DND-41 (cell line): ENCODE measurements around the gene SMG6.

Experiments used
- ATAC-seq: fragments of 200-7000 bp; cut with Tn5 transposase; 3 replicates; pipeline ENCODE4 v1.9.1; 2021; ENCODE audit warnings: low read depth; ENCODE audit not compliant: insufficient read depth
- DNase-seq: peaks from one replicate; pipeline ENCODE4 v3.0.0-alpha.2; 2020
- H2AFZ ChIP-seq: 2 replicates; pipeline ENCODE4 v1.6.0; 2012; ENCODE audit warnings: low read depth, low read length
- H3K27ac ChIP-seq: 2 replicates; pipeline ENCODE4 v1.5.1; 2012; ENCODE audit warnings: low read length, inconsistent platforms
- H3K27me3 ChIP-seq: fragments of 200-600 bp; sonication (generic); 2 replicates; pipeline ENCODE4 v1.6.0; 2012; ENCODE audit warnings: low read length, mild to moderate bottlenecking, inconsistent platforms; ENCODE audit not compliant: insufficient read depth, poor library complexity
- H3K36me3 ChIP-seq: 2 replicates; pipeline ENCODE4 v1.5.1; 2012; ENCODE audit warnings: low read length, inconsistent platforms; ENCODE audit not compliant: insufficient read depth
- H3K4me1 ChIP-seq: 2 replicates; pipeline ENCODE4 v1.5.1; 2012; ENCODE audit warnings: mild to moderate bottlenecking, low read length; ENCODE audit not compliant: insufficient read depth
- H3K4me2 ChIP-seq: 2 replicates; pipeline ENCODE4 v1.6.0; 2012; ENCODE audit warnings: mild to moderate bottlenecking, moderate library complexity, low read length, inconsistent platforms; ENCODE audit not compliant: insufficient read depth
- H3K4me3 ChIP-seq, 2 experiments: fragments of 200-600 bp in 1 of 2; shearing (Covaris generic) in 1 of 2; 2 replicates each; pipeline ENCODE4 v1.5.1; 2012 to 2016; ENCODE audit warnings: inconsistent platforms in 2 of 2, low read length in 2 of 2, mild to moderate bottlenecking in 2 of 2, low read depth in 1 of 2, moderate library complexity in 1 of 2
- H3K79me2 ChIP-seq: 2 replicates; pipeline ENCODE4 v1.6.0; 2012; ENCODE audit warnings: low read length, inconsistent platforms; ENCODE audit not compliant: insufficient read depth
- H3K9ac ChIP-seq: 2 replicates; pipeline ENCODE4 v1.6.0; 2012; ENCODE audit warnings: low read depth, mild to moderate bottlenecking, inconsistent platforms, low read length, moderate library complexity
- H3K9me3 ChIP-seq: 2 replicates; pipeline ENCODE4 v1.5.1; 2012; ENCODE audit warnings: low read length, moderate library complexity, mild to moderate bottlenecking, inconsistent platforms; ENCODE audit not compliant: insufficient read depth, severe bottlenecking
- H4K20me1 ChIP-seq: 2 replicates; pipeline ENCODE4 v1.6.0; 2012; ENCODE audit warnings: low read length; ENCODE audit not compliant: insufficient read depth
- EZH2 ChIP-seq: IDR thresholded peaks from 3 replicates; pipeline ENCODE4 v1.6.1; 2012; ENCODE audit warnings: borderline replicate concordance, low read depth, mild to moderate bottlenecking, moderate library complexity, low read length, inconsistent platforms; ENCODE audit not compliant: severe bottlenecking
- TF ChIP-seq, protein P1 (sequence below): IDR thresholded peaks from 2 replicates; pipeline ENCODE4 v1.5.1; 2012; ENCODE audit warnings: borderline replicate concordance, low read length, moderate library complexity, mild to moderate bottlenecking; ENCODE audit not compliant: poor library complexity, severe bottlenecking; ENCODE audit errors: extremely low read depth

Gene SMG6

GRCh38 chr17:2251098-2251497 is 52.5 kb downstream of the SMG6 start:
- Histone ChIP-seq H2AFZ (no peak overlapping the region), H3K79me2 (peaks cover under 1% of the 10 kb centered on the region; the same call in 1 of the 2 replicates), H3K4me2 (no peak overlapping the region), H3K4me3 (no peak overlapping the region), H4K20me1 (no peaks in the 10 kb centered on the region), H3K9me3 (no peaks in the 10 kb centered on the region), H3K4me1 (no peaks in the 10 kb centered on the region), H3K36me3 (peaks cover 45% of the 10 kb centered on the region), H3K9ac (no peak overlapping the region), H3K27ac (no peak overlapping the region), H3K27me3 (no peaks in the 10 kb centered on the region)
- ATAC-seq (no peak), DNase-seq (no peak)
- TF ChIP-seq, protein P1, sequence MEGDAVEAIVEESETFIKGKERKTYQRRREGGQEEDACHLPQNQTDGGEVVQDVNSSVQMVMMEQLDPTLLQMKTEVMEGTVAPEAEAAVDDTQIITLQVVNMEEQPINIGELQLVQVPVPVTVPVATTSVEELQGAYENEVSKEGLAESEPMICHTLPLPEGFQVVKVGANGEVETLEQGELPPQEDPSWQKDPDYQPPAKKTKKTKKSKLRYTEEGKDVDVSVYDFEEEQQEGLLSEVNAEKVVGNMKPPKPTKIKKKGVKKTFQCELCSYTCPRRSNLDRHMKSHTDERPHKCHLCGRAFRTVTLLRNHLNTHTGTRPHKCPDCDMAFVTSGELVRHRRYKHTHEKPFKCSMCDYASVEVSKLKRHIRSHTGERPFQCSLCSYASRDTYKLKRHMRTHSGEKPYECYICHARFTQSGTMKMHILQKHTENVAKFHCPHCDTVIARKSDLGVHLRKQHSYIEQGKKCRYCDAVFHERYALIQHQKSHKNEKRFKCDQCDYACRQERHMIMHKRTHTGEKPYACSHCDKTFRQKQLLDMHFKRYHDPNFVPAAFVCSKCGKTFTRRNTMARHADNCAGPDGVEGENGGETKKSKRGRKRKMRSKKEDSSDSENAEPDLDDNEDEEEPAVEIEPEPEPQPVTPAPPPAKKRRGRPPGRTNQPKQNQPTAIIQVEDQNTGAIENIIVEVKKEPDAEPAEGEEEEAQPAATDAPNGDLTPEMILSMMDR: no peak
- no peak for TF ChIP-seq EZH2

DNA sequence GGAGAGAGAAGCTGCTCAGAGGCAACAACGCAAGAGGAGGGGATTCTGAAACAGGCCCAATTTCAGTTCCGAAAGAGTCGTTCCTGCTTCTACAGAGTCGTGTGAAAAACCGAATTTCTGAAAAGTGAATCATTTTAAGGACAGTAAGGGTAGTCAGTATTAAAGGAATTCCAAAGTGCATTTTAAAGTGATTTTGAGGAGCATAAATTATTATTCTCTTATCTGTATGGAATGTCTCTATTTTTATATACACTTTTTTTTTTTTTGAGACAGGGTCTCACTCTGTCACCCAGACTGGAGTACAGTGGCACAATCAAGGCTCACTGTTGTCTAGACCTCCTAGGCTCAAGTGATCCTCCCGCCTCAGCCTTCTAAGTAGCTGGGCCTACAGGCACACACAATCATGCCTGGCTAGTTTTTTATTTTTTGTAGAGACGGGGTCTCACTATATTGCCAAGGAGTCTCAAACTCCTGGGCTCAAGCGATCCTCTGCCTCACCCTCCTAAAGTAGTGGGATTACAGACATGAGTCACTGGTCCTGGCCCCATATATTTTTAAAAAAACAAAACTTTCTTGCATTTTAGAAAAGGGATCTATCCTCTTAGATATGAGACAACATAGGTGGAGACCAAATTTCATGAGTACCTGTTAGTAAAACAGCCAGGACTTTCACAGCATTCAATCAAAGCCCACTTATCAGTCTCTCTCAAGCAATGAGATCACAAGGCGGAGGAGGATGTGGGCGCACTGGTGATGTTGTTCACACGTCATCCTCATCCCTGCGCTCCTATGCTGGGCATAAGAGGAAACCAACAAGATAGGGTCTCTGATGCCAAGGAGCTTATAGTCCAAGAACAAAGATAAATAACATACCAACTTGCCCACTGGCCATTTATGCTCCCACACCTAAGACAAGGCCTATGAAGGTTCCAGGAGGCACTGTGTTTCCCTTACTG is 53.2 kb downstream of the SMG6 start:
- H4K20me1 ChIP-seq: no peaks in the 10 kb centered on the region
- no peak overlapping the region for H2AFZ ChIP-seq
- H3K9me3 ChIP-seq: no peaks in the 10 kb centered on the region
- no peak overlapping the region for H3K27ac ChIP-seq
- ATAC-seq (no peak), DNase-seq (no peak)
- no peak overlapping the region for H3K4me2 ChIP-seq
- peaks cover 45% of the 10 kb centered on the region for H3K36me3 ChIP-seq
- no peak overlapping the region for H3K9ac ChIP-seq
- H3K4me3 ChIP-seq: no peak overlapping the region
- H3K79me2 ChIP-seq: no peaks in the 10 kb centered on the region; the same call in 1 of the 2 replicates
- TF ChIP-seq EZH2: no peak
- TF ChIP-seq, protein P1: no peak
- no peaks in the 10 kb centered on the region for H3K27me3 ChIP-seq
- H3K4me1 ChIP-seq: no peaks in the 10 kb centered on the region

GRCh38 chr17:2247005-2247404 is 56.6 kb downstream of the SMG6 start:
- Histone ChIP-seq H3K27ac (no peak overlapping the region), H3K9me3 (no peaks in the 10 kb centered on the region), H3K27me3 (no peaks in the 10 kb centered on the region), H3K4me1 (no peaks in the 10 kb centered on the region), H3K4me3 (no peak overlapping the region), H4K20me1 (peaks cover 2% of the 10 kb centered on the region; the same call in 1 of the 2 replicates), H3K36me3 (peaks cover 55% of the 10 kb centered on the region), H3K4me2 (no peak overlapping the region), H3K9ac (no peak overlapping the region), H3K79me2 (peaks cover 2% of the 10 kb centered on the region; the same call in 1 of the 2 replicates), H2AFZ (no peak overlapping the region)
- TF ChIP-seq EZH2: no peak
- TF ChIP-seq, protein P1: no peak
- DNase-seq (no peak), ATAC-seq (no peak)
